NOMO-1 treated with DMSO at 0.1 percent for 48 hours (cell line): Measurements from ENCODE around the gene HYCC2.
"Not testable (repeated sequence)": the region's sequence is repeated elsewhere in the genome, so short reads cannot be mapped to it uniquely, and the experiment has no call there.

Source experiments
- DNase-seq: peaks from one replicate; lab custom pipeline; 2025; ENCODE audit not compliant: unreplicated experiment; lab: John Stamatoyannopoulos, UW

Gene HYCC2

DNA sequence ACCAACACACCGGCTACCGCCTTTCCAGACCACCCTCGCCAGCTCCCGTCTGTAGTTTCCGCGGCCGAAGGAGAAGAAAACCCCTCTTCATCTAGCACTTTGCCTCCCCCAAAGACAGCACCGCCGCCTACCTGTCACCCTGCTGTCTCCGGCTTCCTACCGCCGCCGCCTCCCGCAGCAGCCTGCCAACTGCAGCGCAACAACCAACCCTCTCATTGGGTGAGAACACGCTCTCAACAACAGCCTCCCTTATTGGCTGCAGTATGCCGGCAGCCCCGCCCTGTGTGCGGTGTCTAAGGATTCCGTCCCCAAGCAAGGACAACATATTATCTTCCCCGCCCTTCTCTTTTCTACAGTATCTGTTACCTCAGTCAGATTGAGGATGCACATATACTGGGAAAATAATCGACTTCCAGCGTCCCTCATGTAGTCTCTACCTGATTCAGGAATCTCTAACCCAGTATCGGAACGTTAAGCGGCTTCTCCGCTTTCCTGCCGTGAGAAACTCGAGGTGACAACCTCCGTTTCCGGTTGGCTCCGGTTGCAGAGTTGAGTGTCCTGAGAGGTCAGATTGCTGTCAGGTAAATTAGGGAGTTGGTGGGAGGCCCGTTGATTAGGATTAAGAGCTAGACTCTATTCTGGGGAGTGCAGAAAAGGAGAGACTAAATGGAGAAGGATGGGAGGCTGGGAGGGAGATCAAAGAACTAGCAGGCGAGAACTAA is at the start of gene HYCC2, which contains the start of gene NDUFB3:
Gene HYCC2, minus strand, starts transcription at position 193 of the 722 bp plus-strand sequence. CDS start 47,662 bp downstream, outside the sequence.
Gene NDUFB3, plus strand, starts transcription at position 523 of the 722 bp plus-strand sequence. CDS start 6,882 bp downstream, outside the sequence.
- peak; percentile 96 for DNase-seq

DNA sequence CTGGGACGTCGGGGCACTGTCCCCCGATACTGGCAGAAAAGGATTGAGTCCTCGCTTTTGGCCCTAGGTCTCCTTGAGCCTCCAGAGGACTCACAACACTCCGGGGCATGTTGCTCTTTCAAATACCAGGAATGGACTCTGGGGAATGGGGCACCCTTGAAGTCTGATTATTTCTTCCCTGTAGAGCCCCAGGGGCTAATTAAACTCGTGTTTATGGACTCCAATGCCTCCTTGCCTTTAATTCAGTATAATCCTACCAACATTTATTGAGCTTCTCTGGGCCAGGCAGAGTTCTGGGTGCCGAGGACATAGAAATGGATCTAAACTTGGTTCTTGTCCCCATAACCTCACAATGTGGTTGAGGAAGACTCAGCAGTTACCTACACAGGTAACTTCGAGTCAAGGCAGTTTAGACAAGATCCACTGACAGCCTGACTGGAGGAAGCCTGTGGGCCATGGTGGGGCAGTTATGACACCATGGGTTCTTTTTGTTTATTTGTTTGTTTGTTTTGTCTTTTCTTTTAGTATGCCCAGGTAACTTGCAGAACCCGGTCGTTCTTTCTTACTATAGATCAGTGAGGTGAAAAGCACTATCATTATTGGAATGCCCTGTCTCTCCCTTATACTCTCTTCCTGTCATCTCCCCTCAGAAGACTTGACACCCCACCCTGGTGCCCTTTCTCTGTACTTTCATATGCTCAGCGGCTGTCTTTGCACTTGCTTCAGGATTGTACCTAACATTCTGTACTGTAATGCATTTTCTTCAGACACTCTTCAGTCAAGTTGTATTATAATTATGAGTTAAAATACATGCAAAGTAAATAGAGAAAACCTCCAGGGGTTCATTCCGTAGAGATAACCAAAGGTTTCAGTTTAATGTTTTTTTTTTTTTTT is 47.7 kb upstream of the HYCC2 start:
- peak; percentile 8 for DNase-seq

DNA sequence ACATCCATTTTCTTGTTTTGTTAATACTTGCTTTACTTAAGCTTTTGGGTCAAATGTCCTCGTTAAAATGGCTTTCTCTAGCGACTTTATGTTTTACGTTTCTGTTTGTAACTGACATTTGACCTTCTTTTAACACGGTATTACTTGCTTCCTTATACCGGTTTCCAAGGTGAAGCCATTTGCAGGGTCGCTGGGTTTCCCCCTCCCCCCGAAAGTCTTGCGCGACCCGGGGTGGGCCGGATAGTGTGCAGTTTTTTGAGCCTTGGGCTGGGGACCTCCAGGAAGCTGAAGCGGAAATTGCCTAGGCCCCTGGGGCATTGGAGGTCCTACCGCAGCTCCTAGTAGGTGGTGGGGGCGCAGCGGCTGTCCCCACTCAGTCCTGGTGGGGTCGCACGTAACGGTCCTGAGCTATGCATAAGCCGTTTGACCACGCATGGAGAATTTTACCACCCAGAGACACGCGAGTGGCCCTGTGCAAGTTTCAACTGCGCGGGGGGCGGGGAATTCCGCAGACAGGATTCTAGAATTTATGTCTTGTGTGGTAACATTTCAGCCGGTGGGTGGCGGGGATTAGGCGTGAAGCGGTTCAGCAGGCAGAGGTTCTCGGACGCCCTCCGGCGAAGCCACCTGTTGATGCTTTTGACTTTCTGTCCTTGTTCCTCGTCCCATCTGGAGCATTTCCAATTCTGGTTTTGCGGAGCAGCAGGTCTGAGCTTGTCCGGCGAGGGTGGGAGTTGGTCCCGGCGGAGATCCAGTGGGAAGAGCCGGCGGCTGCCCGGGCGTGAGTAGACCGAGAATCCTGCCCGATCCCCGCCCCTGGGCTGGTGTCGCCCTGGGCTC is 46.9 kb upstream of the HYCC2 start:
- DNase-seq = peak; percentile 85

DNA sequence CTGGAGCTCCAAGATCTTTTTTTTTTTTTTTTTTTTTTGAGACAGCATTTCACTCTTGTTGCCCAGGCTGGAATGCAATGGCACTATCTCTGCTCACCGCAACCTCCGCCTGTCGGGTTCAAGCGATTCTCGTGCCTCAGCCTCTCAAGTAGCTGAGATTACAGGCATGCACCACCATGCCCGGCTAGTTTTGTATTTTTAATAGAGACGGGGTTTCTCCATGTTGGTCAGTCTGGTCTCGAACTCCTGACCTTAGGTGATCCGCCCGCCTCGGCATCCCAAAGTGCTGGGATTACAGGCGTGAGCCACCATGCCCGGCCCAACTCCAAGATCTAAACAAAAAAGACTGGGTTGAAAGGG is 46.2 kb upstream of the HYCC2 start:
- DNase-seq = not testable (repeated sequence)

DNA sequence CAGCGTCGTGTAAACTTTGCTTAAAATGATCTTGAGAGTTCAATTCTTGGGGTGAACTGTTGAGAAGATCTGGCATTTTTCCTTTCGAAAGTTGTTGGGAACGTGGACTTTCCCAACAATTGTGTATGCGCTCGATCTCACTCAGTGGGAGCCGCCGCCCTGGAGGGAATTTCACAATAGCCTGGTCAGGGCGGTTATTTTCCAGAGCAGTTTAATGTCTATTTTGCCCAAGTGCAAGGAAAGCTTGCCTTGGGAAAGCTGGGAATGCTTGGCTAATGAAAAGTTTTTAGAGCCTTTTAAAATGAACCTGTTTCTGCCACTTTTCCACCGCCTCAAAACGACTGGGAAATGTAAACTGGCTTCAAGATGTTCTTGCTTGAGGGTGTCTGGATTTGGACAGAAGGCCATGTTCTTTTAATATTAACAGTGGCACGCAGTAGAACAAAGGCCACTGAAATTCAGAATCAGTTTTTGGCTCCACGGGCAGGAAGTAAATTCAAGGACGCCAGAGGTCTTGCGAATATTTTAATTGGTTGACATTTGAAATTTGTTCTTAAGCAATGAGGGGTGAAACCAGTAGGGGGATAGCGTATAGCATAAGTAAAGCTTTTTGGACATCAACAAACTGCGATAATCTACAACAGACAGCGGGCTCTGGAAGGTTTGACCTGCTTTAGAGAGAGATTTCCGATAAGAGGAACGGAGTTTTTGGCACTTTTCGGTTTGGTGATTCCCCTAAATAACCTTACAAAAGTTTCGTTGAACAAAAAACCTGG is 45.7 kb upstream of the HYCC2 start:
- DNase-seq = peak; percentile 89

DNA sequence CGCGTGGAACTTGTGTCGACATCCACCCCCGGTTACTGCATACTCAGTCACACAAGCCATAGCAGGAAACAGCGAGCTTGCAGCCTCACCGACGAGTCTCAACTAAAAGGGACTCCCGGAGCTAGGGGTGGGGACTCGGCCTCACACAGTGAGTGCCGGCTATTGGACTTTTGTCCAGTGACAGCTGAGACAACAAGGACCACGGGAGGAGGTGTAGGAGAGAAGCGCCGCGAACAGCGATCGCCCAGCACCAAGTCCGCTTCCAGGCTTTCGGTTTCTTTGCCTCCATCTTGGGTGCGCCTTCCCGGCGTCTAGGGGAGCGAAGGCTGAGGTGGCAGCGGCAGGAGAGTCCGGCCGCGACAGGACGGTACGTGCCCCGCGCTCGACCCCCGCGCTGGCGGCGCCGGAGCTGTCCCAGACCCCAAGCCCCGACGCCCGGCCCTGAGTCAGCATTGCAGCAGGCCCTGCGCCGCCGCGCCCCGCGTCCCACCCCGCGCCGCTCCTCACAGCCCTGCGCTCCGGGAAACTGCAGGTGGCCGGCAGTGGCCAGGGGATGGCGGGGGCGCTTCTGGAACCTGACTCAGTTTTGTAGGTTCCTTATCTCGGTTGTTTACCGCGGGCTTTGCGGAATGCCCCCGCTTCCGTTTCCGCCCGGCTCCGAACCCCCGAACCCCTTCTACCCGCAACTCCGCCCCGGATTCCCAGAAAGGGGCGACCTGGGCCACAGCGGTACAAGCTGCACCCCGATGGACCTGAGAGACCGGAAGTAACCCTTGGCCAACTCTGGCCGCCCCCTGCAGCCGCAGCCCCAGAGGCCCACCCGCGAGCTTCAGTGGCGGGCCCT is 44.9 kb upstream of the HYCC2 start, which contains the start of gene CFLAR:
Gene CFLAR, plus strand, starts transcription at position 50 of the 844 bp plus-strand sequence. CDS start 13,702 bp downstream, outside the sequence.
- peak; percentile 67 for DNase-seq

DNA sequence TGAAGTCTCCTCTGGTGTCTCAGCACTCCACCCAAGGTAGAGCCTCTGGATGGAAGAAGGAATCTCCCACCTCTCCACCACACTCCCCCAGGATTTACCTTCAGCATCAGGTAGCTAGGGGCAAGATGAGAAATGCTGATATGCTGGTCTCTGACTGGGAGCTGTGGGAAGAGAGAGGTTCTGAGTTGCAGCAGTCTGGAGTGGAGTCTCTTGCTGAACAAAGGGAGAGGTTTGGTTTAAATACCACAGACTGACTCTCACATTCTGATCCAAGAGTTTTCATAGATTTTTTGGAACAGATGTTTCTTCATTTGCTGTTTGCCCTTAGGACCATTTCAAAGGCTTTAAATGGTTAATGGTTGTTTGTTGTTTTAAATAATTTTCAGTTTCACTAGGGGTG is 43.4 kb upstream of the HYCC2 start:
- no peak for DNase-seq

DNA sequence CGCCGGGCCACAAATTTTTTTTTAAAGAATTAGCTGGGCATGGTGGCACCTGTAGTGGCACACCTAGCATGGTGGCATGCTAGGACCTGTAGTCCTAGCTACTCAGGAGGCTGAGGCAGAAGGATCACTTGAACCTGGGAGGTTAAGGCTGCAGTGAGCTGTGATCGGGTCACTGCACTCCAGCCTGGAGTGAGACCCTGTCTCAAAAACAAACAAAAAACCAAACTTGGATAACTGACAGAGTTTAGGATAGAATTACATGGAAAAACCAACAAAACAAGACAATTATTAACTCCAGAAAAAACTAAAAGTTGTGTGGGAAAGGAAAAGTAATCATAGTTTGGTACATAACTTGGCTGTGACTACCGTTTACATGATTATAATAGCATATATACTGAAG is 42.9 kb upstream of the HYCC2 start:
- no peak for DNase-seq

DNA sequence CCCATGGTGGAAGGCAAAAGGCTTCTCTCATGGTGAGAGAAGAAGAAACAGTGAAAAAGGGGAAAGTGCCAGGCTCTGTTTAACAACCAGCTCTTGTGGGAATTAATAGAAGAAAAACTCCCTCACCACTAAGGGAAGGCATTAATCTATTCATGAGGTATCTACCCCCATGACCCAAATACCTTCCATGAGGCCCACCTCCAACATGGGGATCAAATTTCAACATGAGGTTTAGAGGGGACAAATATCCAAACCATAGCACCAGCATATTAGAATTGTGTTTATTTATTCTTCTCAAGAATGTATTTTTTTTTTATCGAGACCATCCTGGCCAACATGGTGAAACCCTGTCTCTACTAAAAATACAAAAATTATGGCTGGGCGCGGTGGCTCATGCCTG is 39.6 kb upstream of the HYCC2 start:
- no peak for DNase-seq

DNA sequence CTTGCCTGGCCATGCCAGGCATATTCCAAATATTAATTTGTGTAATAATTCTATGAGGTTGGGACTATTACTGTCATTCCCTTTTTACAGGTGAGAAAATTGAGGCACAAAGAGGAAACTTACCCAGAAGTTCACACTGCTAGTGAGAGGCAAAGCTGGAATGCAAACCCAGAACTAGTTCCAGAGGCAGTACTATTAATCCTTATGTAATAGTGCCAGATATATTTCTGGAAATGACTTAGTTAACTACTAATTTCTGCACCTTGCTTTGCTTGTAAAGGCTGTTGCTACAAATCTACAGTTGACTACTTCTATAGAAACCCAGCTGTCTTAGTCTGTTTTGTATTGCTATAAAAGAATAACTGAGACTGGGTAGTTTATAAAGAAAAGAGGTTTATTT is 39.1 kb upstream of the HYCC2 start:
- DNase-seq = no peak

DNA sequence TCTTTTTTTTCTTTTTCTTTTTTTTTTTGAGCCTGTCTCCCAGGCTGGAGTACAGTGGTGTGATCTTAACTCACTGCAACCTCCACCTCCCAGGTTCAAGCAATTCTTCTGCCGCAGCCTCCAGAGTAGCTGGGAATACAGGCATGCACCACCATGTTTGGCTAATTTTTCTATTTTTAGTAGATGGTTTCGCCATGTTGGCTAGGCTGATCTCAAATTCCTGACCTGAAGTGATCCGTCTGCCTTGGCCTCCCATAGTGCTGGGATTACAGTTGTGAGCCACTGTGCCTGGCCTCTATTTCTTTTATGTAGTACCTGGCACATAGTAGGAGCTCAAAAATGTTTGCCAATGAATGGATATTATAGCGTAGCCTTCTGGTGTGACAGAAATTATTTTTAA is 37.7 kb upstream of the HYCC2 start:
- no peak for DNase-seq

DNA sequence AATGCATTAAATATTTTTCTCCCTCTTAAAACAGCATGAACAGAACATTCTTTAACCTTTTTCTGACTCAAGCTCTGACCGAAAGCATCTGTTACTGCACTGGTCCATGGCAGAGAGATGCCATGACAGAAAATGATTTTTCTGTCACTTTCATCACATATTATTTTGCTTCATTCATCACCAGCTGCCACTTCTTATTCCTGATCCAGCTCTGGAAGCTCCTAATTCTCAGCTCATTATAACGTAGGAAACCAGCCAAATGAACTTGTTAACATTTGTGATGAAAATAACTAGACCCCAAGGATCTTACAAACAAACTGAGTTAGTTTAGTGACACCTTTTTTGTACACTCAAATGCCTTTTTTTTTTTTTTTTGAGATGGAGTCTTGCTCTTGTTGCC is 36.9 kb upstream of the HYCC2 start:
- DNase-seq = no peak

DNA sequence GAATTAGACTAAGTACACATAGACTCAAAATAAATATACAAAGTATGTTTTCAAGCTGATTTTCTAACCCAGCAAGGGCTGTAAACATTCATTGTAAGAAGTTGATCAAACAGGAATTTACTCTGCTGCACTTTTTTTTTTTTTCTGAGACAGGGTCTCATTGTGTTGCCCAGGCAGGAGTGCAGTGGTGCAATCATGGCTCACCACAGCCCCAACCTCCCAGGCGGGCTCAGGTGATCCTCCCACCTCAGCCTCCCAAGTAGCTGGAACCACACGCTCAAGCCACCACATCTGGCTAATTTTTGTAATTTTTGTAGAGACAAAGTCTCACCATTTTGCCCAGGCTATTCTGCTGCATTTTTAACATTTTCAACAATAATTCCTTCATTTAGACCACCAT is 36.2 kb upstream of the HYCC2 start:
- DNase-seq = no peak

DNA sequence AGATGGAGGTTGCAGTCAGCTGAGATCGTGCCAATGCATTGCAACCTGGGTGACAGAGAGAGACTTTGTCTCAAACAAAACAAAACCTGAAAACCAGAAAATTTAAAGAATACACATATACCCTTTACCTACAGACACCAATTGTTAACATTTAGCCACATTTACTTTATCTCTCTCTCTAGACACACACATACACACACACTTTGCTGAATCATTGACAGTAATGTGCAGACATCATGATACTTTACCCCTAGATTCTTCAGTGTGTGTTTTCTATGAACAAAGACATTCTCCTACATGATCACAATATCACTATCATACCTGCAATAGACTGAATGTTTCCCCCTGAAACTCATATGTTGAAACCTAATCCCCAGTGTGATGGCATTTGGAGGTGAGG is 34.3 kb upstream of the HYCC2 start:
- no peak for DNase-seq

DNA sequence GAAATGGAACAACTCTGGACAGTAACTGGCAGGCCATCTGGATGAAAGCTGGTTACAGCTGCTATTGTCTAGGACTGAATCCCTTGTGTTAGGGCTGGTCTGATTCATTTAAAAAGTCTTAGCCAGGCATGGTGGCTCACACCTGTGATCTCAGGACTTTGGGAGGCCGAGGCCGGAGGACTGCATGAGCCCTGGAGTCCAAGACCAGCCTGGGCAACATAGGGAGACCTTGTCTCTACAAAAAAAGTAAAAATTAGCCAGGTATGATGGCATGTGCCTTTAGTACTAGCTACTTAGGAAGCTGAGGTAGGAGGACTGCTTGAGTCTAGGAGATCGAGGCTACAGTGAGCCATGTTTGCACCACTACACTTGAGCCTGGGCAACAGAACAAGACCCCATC is 29.0 kb upstream of the HYCC2 start:
- no peak for DNase-seq

DNA sequence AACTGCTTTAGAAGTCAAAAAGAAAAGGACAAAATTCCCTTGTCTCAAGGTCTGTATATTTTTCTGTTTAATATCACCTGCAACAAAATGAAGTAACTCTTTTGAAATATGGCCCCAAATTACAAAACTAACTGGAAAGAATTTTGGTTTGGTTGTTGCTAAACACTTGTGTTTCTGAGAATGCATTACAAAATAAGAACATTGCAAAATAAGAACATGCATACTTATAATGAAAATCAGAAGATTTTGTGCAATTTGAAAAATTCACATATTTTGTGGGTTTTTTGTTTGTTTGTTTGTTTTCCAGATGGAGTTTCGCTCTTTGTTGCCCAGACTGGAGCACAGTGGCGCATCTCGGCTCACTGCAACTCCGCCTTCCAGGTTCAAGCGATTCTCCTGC is 22.1 kb upstream of the HYCC2 start:
- peak; percentile 62 for DNase-seq

DNA sequence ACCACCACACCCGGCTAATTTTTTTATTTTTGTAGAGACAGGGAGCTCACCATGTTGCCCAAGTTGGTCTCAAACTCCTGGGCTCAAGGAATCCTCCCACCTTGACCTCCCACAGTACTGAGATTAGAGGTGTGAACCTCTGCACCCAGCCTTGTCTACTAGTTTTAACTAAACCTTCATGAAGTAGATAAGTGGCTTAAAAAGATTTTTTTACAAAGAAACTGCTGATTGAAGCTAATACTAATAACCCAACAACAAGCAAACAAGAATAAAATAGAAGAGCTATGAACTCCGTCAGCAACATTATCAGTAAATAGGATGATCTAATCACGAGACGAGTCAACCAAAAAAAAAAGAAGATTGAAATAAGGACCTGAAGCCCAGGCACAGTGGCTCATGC is 19.1 kb upstream of the HYCC2 start:
- no peak for DNase-seq

DNA sequence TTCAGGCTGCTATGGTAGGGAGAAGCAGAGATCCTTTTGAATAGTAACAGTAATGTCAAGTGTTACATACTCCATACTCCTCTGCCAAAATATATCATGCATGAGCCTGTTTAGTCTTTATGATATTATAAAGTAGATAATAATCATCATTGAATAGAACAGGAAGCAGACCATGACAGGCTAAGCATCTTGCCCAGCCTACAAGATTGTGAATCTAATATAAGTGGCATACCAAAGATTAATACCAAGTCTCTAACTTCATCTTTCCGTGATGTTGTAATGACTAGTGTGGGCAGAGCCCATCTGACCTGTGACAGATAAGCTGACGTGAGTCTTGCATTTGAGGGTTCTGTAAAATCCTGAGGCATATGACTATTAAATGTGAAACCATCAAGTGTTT is 13.4 kb upstream of the HYCC2 start:
- no peak for DNase-seq

DNA sequence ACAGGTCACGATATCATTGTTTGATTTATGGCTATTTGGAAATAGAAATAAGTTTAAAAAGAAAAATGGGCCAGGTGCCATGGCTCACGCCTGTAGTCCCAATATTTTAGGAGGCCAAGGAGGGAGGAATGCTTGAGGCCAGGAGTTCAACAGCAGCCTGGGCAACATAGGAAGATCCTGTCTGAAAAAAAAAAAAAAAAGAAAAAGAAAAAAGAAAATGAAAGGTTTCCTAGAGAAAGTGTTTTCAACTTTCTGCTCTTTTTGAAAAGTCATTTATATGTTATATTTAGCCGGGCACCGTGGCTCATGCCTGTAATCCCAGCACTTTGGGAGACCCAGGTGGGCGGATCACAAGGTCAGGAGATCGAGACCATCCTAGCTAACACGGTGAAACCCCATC is 3.5 kb upstream of the HYCC2 start:
- no peak for DNase-seq

DNA sequence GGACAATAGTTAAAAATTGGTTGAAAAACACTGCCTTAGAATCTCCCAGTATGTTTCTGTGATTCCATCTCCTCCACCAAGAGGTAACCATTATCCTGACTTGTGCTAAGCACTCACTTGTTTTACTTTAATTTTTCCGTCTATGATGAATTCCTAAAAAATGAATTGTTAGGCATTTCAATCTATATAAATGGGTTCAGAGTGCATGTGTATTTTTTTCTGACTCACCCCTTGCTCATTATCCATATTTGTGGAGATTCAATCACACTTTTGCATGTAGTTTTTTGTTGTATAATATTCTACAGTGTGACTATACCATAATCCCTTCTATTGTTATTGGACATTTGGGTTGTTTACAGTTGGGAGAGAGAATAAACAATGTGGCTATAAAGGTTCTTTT is 1.6 kb upstream of the HYCC2 start:
- DNase-seq = no peak
